Measurements from ENCODE around the gene SOX4. TPM values are rescaled to one million over a fixed set of nuclear protein-coding genes. Genes with fewer than 3 reads are reported as not detected.
A peak's percentile ranks its signal among the peaks of the same experiment; 100 is the strongest.

The SOX4 gene
- total RNA-seq, 6 donors from 2014 or later, result 16.4 to 23.4 (median 20.7) TPM

- Histone ChIP-seq H3K27ac (no peak overlapping the region), H3K9me3 (no peaks in the 10 kb centered on the region), H3K4me3 (peak overlapping the region in 2 of 4 donors; percentile 69 to 82), H3K27me3 (no peaks in the 10 kb centered on the region), H3K36me3 (no peaks in the 10 kb centered on the region), H3K4me1 (peaks cover 13 to 19% (median 13%) of the 10 kb centered on the region in 4 donors)
- 20% methylated on average over 3 of the region's 3 CpGs for WGBS, 2 donors
- TF ChIP-seq, protein P1, sequence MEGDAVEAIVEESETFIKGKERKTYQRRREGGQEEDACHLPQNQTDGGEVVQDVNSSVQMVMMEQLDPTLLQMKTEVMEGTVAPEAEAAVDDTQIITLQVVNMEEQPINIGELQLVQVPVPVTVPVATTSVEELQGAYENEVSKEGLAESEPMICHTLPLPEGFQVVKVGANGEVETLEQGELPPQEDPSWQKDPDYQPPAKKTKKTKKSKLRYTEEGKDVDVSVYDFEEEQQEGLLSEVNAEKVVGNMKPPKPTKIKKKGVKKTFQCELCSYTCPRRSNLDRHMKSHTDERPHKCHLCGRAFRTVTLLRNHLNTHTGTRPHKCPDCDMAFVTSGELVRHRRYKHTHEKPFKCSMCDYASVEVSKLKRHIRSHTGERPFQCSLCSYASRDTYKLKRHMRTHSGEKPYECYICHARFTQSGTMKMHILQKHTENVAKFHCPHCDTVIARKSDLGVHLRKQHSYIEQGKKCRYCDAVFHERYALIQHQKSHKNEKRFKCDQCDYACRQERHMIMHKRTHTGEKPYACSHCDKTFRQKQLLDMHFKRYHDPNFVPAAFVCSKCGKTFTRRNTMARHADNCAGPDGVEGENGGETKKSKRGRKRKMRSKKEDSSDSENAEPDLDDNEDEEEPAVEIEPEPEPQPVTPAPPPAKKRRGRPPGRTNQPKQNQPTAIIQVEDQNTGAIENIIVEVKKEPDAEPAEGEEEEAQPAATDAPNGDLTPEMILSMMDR (IDR thresholded peaks at IDR 0.05), result no peak
- TF ChIP-seq POLR2AphosphoS5 (IDR thresholded peaks at IDR 0.05) (no peak), POLR2A (IDR thresholded peaks at IDR 0.05) (no peak), EP300 (IDR thresholded peaks at IDR 0.05) (no peak)
- ATAC-seq (ENCODE audit: low FRiP score in 2 of 2) (no peak), DNase-seq (no peak)
Observed at GRCh38 chr6:21598674-21599023, 5.1 kb downstream of the SOX4 start.

GRCh38 chr6:21599051-21599696, 5.6 kb downstream of the SOX4 start:
- ATAC-seq (ENCODE audit: low FRiP score in 2 of 2) (no peak), DNase-seq (no peak)
- TF ChIP-seq, protein P1 (IDR thresholded peaks at IDR 0.05), result no peak
- no peak for TF ChIP-seq POLR2AphosphoS5 (IDR thresholded peaks at IDR 0.05)
- no peak for TF ChIP-seq POLR2A (IDR thresholded peaks at IDR 0.05)
- no peak for TF ChIP-seq EP300 (IDR thresholded peaks at IDR 0.05)
- 41 to 47% methylated on average over 3 of the region's 3 CpGs for WGBS, 2 donors
- peaks cover 13 to 19% (median 13%) of the 10 kb centered on the region in 4 donors for H3K4me1 ChIP-seq
- H3K27me3 ChIP-seq, result no peaks in the 10 kb centered on the region
- no peaks in the 10 kb centered on the region for H3K9me3 ChIP-seq
- peak overlapping the region in 1 of 4 donors; percentile 82 for H3K4me3 ChIP-seq
- no peaks in the 10 kb centered on the region for H3K36me3 ChIP-seq
- H3K27ac ChIP-seq, result no peak overlapping the region

DNA sequence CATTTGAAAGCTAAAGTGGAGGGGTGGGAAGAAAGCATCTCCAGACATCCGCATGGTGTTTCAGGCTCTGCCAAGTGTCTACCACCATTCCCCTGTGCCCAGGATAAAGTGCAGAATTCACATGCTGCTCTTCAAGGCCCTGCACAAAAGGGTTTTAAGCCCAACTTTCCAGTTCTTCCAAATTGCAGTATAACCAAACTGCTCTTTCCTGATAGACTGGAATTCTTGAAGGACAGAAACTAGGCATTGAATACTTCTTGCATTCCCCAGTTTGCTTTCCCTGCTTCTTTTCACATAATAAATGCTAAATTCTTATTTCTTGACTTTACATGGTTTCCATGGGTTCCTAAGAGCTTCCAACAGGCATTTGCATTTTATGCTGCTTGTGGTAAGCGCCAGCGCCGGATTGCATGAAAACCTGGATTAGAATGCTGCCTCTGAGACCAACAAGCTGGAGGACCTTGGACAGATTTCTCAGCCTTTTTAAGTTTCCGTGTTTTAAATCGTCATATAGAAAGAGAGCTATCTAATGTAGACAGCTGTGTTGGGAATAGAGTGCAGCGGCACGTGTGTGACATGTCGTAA, 7.9 kb downstream of the SOX4 start:
- WGBS, 2 donors, result 93 to 95% methylated on average over 9 of the region's 9 CpGs

DNA sequence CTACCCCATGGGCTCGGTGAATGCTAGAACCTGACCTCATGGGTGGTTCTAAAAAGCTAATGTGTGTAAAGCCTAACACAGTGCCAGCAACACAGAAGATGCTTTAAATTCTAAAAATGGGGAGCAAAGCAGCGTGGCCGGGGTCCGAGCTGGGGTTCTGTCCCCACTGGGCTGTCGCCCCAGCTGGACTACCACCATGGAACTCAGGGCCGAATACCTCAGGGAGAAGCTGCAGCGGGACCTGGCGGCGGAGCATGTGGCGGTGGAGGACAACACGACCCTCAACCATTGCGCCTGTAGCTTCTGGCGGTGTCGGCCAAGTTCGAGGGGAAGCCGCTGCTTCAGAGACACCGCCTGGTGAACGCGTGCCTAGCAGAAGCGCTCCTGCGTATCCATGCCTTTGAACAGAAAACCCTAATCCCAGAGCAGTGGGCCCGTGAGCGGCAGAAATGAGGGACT, 8.4 kb downstream of the SOX4 start:
- peaks cover 13 to 19% (median 13%) of the 10 kb centered on the region in 4 donors for H3K4me1 ChIP-seq
- 95 to 96% methylated on average over 20 to 23 of the region's 23 CpGs for WGBS, 2 donors
- H3K27ac ChIP-seq, result no peak overlapping the region
- no peaks in the 10 kb centered on the region for H3K36me3 ChIP-seq
- no peak for ATAC-seq (ENCODE audit: low FRiP score in 2 of 2)
- no peaks in the 10 kb centered on the region for H3K9me3 ChIP-seq
- H3K4me3 ChIP-seq, result no peak overlapping the region
- TF ChIP-seq, protein P1 (IDR thresholded peaks at IDR 0.05), result no peak
- no peak for TF ChIP-seq POLR2AphosphoS5 (IDR thresholded peaks at IDR 0.05)
- no peak for TF ChIP-seq EP300 (IDR thresholded peaks at IDR 0.05)
- peak in 1 of 2 donors; percentile 72 for DNase-seq
- no peaks in the 10 kb centered on the region for H3K27me3 ChIP-seq

More for the DNA sequence above, 7.9 kb downstream of the SOX4 start:
- Histone ChIP-seq H3K27ac (no peak overlapping the region), H3K27me3 (no peaks in the 10 kb centered on the region), H3K9me3 (no peaks in the 10 kb centered on the region), H3K4me1 (peaks cover 13 to 19% (median 13%) of the 10 kb centered on the region in 4 donors), H3K4me3 (no peak overlapping the region), H3K36me3 (no peaks in the 10 kb centered on the region)
- TF ChIP-seq, protein P1 (IDR thresholded peaks at IDR 0.05), result no peak
- no peak for TF ChIP-seq POLR2AphosphoS5 (IDR thresholded peaks at IDR 0.05)
- no peak for TF ChIP-seq EP300 (IDR thresholded peaks at IDR 0.05)
- TF ChIP-seq POLR2A (IDR thresholded peaks at IDR 0.05), result no peak
- DNase-seq (no peak), ATAC-seq (ENCODE audit: low FRiP score in 2 of 2) (no peak)

All from upper lobe of left lung (tissue), 6 donors.